AG04449 (cell line): ENCODE measurements around the gene HINFP.
A peak's percentile ranks its signal among the peaks of the same experiment; 100 is the strongest.

ENCODE experiments used
- CTCF ChIA-PET: fragments of 350-600 bp; formaldehyde crosslinking; extraction: SDS; loops from one replicate; lab custom pipeline; 2021; ENCODE audit warnings: antibody characterized with exemption; lab: Yijun Ruan, JAX
- POLR2A ChIA-PET: fragments of 400-600, 350-600 bp; formaldehyde crosslinking; extraction: SDS; loops from one replicate; lab custom pipeline; 2020; ENCODE audit warnings: antibody characterized with exemption, inconsistent platforms; lab: Yijun Ruan, JAX
- DNase-seq: peaks from one replicate; pipeline ENCODE4 v3.0.0-alpha.2; 2010; ENCODE audit warnings: low read depth, low spot score
- H3K4me3 ChIP-seq: 2 replicates; pipeline ENCODE4 v1.5.1; 2011; ENCODE audit warnings: low read depth, mild to moderate bottlenecking, control low read depth, low read length
- TF ChIP-seq, protein P1 (sequence below): IDR thresholded peaks from one replicate; pipeline ENCODE4 v1.5.1; 2011; ENCODE audit warnings: mild to moderate bottlenecking, moderate library complexity, low read length, control low read depth, inconsistent platforms; ENCODE audit not compliant: insufficient read depth; ENCODE audit errors: missing control alignments

Gene HINFP

DNA sequence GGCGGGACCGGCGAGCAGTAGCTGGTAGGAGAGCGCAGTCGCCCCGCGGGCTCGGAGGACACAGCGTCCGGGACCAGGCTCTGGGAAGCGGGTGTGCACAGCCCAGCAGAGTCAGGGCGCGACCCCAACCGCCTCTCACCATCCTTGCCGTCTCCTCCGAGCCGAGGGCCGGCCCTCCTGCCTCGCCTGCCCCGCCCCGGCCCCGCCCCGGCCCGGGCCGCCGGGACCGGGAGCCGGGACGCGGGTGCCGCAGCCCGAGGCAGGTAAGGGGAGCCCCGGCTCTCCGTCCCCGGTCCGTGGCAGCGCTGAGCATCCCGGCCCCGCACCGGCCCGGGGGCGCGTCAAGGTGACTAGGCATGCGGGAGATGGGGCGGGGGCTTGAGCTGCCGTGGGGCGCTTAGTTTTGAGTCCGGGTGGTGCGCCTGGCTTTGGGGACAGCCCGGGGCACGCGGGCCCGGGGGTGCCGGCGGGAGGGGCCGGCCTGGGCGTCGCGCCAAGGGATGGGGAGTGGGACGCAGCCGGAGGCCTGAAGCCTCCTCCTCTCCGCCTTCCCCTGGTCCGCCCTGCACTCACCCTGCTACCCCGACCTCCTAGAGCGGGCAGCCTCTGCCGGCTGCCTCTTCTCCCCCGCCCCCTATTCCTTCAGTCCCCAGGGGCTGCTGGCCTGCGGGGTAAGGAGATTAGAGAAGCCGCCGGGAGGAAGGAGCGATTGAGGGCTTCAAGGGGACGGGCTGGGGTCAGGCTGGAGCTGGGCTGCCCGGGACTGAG lies 27.8 kb downstream of the HINFP start, which contains the start of gene ABCG4:
TSS of gene ABCG4 (plus strand) at position 35 of the 768 bp plus-strand sequence. CDS start 914 bp downstream, outside the sequence.
- CTCF ChIA-PET = interaction anchor here (1.0 to 14.6 kb wide), 11 partner anchors 10 to 207 kb away, joined by 3 to 139 read pairs (median 4); partner anchors contain the start of genes CBL and NLRX1
- DNase-seq = no peak
- TF ChIP-seq, protein P1, sequence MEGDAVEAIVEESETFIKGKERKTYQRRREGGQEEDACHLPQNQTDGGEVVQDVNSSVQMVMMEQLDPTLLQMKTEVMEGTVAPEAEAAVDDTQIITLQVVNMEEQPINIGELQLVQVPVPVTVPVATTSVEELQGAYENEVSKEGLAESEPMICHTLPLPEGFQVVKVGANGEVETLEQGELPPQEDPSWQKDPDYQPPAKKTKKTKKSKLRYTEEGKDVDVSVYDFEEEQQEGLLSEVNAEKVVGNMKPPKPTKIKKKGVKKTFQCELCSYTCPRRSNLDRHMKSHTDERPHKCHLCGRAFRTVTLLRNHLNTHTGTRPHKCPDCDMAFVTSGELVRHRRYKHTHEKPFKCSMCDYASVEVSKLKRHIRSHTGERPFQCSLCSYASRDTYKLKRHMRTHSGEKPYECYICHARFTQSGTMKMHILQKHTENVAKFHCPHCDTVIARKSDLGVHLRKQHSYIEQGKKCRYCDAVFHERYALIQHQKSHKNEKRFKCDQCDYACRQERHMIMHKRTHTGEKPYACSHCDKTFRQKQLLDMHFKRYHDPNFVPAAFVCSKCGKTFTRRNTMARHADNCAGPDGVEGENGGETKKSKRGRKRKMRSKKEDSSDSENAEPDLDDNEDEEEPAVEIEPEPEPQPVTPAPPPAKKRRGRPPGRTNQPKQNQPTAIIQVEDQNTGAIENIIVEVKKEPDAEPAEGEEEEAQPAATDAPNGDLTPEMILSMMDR = no peak
- H3K4me3 ChIP-seq = peak within 1 kb of the TSS; percentile 63
- POLR2A ChIA-PET = interaction anchor here (0.6 kb wide), 1 partner anchor 64 kb away, joined by 3 read pairs; the partner anchor contains the start of gene HMBS

DNA sequence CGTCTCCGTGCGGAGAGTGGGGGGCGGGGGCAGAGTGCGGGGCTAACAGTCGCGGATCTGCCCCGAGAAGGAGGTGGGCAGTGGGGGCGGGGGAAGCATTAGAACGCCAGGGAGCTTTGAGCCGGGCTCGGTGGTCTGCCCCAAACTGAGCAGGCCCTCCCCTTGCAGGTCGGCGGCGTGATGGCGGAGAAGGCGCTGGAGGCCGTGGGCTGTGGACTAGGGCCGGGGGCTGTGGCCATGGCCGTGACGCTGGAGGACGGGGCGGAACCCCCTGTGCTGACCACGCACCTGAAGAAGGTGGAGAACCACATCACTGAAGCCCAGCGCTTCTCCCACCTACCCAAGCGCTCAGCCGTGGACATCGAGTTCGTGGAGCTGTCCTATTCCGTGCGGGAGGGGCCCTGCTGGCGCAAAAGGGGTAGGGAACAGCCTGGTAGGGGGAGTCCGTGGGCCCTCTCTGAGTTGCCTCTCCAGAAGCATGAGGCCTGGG lies 28.5 kb downstream of the HINFP start:
- TF ChIP-seq, protein P1 = no peak
- H3K4me3 ChIP-seq = peak overlapping the region; percentile 63
- ChIA-PET CTCF (interaction anchor here (1.0 to 14.6 kb wide), 7 partner anchors 11 to 206 kb away, joined by 3 to 139 read pairs (median 6); partner anchors contain the start of genes CBL and NLRX1), POLR2A (no interaction called here)
- no peak for DNase-seq

DNA sequence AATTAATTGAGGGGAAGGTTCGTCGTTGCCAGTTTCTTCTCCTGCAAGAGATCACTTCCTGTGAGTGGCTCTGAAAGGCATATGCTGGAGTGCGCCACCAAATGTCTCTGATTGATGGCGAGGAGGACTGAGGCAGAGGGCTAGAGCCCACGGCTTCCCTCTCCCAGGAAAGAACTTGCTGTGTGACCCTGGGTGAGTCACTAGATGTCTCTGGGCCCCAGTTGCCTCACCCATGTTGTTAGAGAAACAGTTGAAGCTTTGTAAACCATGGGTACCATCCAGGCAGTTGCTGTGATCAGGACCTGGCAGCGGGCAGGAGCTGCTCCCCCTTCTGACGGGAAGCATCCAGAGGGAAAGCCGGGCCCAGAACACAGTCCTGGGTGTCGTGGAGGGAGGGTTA lies 30.7 kb downstream of the HINFP start:
- ChIA-PET CTCF (interaction anchor here (0.7 to 14.6 kb wide), 9 partner anchors 9 to 171 kb away, joined by 3 to 139 read pairs (median 4); partner anchors contain the start of genes CBL and NLRX1), POLR2A (no interaction called here)
- DNase-seq = no peak
- H3K4me3 ChIP-seq = no peak overlapping the region
- TF ChIP-seq, protein P1 = no peak

DNA sequence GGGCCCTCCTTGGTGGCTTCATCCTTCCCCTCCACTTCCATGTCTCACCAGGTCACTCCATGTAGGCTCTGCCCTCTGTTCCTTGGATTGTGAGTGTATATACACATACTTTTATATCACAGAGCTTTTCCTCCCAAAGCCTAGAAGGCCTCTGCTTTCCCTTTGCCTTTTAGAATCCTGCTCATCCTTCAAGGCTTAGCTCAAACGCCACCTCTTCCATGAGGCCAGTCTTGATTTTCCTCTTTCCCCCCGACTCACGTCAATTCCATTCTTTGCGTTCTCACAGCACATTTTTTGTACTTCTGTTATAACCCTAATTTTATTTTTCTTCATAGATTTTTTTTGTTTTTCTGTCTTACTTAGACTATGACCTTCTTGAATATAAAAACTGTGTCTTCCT lies 31.2 kb downstream of the HINFP start:
- no peak overlapping the region for H3K4me3 ChIP-seq
- ChIA-PET POLR2A (no interaction called here), CTCF (interaction anchor here (0.8 to 14.6 kb wide), 9 partner anchors 8 to 186 kb away, joined by 3 to 139 read pairs (median 4); partner anchors contain the start of genes CBL and NLRX1)
- DNase-seq = no peak
- TF ChIP-seq, protein P1 = no peak

DNA sequence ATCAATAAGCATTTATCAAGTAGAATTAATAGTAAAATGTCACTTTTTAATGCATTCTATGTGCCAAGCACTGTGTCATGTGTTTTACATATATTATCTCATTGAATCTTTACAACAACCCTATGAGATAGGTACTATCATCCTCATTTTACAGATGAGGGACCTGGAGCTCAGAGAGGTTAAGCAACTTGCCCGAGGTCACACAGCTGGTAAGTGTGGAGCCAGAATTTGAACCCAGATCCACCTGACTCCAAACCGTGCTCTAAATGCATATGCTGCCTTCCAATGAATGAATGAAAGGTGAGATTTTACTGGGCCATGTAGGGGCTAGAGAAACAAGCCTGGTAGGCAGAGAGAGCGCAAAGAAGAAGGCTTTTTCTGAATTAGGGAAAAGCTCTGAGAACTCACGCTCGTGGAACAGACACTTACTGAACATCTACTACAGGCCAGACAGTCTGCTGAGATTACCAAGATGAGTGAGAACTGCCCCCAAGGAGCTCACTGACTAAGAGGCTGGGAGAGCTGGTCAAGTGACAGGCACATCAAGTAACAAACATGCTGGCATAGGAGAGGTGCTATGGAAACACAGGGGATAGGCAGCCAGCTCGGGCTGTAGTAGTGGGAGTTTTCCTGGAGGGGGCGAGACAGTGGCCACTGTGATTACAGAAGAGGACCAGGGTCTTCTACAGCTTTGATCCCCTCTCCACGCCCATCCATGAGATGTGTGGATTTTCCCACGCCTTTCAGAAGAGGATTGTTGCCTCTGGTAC lies 31.9 kb downstream of the HINFP start:
- H3K4me3 ChIP-seq = no peak overlapping the region
- DNase-seq = no peak
- TF ChIP-seq, protein P1 = no peak
- ChIA-PET POLR2A (no interaction called here), CTCF (interaction anchor here (0.8 to 14.6 kb wide), 8 partner anchors 9 to 185 kb away, joined by 3 to 139 read pairs (median 6); partner anchors contain the start of genes CBL and NLRX1)
